Measurements from ENCODE around the gene ALPP. TPM values are rescaled to one million over a fixed set of nuclear protein-coding genes. Genes with fewer than 3 reads are reported as not detected.

ALPP gene
- total and polyA plus RNA-seq, 2 experiments from 2014 or later, result not detected

DNA sequence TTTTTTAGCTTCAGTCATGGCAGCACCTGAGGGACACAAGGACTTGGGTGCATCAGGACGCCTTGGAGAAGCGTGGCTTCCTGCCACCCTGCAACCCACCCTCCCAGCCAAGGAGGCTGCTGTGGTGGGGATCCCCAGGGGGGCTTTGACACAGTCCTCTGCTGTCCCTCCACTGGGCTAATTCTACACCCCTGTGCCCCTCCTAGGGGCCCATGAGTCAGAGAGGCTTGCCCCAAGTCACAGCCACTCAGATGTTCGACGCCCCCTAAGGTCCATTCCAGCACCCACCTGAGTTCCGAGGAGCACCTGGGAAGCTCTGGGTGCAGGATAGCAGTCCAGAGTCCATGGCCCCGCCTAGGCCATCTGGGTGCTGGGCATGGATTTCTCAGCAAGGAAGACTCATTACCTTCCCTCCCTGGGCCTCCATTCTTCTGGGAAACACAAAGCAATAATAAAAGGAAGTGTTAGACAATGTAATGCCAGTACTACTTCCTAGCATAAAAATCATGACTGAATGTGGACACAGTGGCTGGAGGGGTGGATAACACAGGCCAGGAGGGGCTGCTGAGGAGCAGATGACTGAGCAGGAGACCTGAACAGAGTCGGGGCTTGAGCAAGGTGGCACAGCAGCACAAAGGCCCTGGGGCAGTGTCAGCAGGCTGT, 31.8 kb downstream of the ALPP start:
- Histone ChIP-seq H3K4me1 (ENCODE audit: low read depth) (no peaks in the 10 kb centered on the region), H3K27me3 (peaks cover 52% of the 10 kb centered on the region), H3K27ac (no peak overlapping the region), H3K9me3 (ENCODE audit: low read depth) (no peaks in the 10 kb centered on the region), H3K4me3 (no peak overlapping the region), H3K36me3 (no peaks in the 10 kb centered on the region)
- DNase-seq (ENCODE audit: low read depth in 1 of 2, low spot score in 1 of 2), result no peak
- TF ChIP-seq, protein P1, sequence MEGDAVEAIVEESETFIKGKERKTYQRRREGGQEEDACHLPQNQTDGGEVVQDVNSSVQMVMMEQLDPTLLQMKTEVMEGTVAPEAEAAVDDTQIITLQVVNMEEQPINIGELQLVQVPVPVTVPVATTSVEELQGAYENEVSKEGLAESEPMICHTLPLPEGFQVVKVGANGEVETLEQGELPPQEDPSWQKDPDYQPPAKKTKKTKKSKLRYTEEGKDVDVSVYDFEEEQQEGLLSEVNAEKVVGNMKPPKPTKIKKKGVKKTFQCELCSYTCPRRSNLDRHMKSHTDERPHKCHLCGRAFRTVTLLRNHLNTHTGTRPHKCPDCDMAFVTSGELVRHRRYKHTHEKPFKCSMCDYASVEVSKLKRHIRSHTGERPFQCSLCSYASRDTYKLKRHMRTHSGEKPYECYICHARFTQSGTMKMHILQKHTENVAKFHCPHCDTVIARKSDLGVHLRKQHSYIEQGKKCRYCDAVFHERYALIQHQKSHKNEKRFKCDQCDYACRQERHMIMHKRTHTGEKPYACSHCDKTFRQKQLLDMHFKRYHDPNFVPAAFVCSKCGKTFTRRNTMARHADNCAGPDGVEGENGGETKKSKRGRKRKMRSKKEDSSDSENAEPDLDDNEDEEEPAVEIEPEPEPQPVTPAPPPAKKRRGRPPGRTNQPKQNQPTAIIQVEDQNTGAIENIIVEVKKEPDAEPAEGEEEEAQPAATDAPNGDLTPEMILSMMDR (IDR thresholded peaks at IDR 0.05; ENCODE audit: low read depth, low read length), result no peak

DNA sequence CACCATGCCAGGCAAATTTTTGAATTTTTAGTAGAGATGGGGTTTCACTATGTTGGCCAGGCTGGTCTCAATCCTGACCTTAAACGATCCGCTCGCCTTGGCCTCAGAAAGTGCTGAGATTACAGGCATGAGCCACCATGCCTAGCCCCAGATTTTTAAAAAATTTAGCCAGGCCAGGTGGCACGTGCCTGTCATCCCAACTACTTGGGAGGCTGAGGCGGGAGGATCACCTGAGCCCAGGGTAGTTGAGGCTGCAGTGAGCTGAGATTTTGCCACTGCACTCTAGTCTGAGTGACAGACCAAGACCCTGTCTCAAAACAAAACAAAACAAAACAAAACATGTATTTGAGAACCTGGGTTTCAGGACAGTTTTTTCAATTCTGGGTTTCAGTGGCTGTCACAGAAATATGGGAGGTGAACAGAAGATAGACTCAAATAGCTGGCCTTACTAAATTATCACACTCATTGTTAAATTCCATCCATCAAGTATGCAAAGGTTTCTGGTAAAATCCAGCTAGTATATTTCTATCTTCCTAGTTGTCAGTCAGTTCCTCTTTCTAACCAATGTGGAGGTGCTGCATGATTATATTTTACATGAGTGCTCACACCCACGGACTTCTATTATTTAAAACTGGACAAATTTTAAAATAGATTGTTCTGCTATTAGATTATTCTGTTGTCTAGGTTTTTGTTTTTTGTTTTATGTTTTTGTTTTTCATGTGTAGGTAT, 33.5 kb downstream of the ALPP start:
- Histone ChIP-seq H3K36me3 (no peaks in the 10 kb centered on the region), H3K4me1 (ENCODE audit: low read depth) (no peaks in the 10 kb centered on the region), H3K4me3 (no peak overlapping the region), H3K27ac (no peak overlapping the region), H3K9me3 (ENCODE audit: low read depth) (no peaks in the 10 kb centered on the region), H3K27me3 (peaks cover 69% of the 10 kb centered on the region)
- no peak for DNase-seq (ENCODE audit: low read depth in 1 of 2, low spot score in 1 of 2)
- TF ChIP-seq, protein P1 (IDR thresholded peaks at IDR 0.05; ENCODE audit: low read depth, low read length), result no peak

DNA sequence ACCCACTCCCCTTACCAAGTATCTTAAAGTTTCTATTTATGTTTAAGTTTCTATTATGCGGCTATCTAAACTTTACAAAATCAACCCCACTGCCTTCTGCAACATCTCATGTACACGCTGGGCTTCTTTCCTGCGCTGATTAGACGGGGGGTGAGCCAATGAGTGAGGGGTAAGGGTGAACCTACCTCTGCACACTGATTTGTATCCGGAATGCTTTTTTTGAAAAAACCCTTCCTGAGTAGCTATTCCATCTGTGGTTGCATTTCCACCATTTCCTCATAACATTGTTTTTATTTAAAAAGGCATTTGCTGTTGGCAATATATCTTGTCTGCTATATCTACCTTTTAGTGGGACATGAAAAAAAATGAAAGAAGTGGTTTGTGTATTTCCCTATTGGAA, 34.4 kb downstream of the ALPP start:
- Histone ChIP-seq H3K36me3 (no peaks in the 10 kb centered on the region), H3K4me3 (no peak overlapping the region), H3K4me1 (ENCODE audit: low read depth) (no peaks in the 10 kb centered on the region), H3K27ac (no peak overlapping the region), H3K27me3 (peaks cover 78% of the 10 kb centered on the region), H3K9me3 (ENCODE audit: low read depth) (no peaks in the 10 kb centered on the region)
- TF ChIP-seq, protein P1 (IDR thresholded peaks at IDR 0.05; ENCODE audit: low read depth, low read length), result no peak
- no peak for DNase-seq (ENCODE audit: low read depth in 1 of 2, low spot score in 1 of 2)

DNA sequence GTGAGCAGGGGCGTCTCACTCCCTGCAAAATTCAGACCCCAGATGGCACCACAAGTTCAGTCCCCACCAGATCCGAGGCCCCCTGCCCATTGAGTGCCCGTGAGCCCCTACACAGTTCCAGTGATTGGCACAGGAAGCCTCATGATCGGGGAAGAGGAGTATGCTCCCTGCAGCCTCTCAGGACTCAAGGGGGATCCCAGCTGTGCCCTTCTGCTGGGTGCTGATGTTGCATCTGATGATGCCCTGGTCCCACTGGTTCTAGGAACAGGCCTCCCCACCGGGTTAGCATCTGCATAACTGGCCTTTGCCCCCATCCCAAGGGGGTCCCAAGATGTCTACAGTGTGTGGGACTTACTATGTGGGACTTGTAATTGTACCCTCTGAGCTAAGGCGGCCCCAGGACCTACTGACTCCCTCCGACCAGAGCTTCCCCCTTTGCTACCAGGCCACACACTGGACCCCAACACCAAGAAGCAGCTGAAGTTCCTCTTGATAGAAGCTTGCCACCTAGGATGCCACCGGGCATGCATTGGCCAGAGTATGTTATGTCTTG, 36.7 kb downstream of the ALPP start:
- Histone ChIP-seq H3K27me3 (peaks cover 96% of the 10 kb centered on the region), H3K4me1 (ENCODE audit: low read depth) (no peaks in the 10 kb centered on the region), H3K4me3 (no peak overlapping the region), H3K9me3 (ENCODE audit: low read depth) (no peaks in the 10 kb centered on the region), H3K27ac (no peak overlapping the region), H3K36me3 (no peaks in the 10 kb centered on the region)
- no peak for DNase-seq (ENCODE audit: low read depth in 1 of 2, low spot score in 1 of 2)
- TF ChIP-seq, protein P1 (IDR thresholded peaks at IDR 0.05; ENCODE audit: low read depth, low read length), result no peak

DNA sequence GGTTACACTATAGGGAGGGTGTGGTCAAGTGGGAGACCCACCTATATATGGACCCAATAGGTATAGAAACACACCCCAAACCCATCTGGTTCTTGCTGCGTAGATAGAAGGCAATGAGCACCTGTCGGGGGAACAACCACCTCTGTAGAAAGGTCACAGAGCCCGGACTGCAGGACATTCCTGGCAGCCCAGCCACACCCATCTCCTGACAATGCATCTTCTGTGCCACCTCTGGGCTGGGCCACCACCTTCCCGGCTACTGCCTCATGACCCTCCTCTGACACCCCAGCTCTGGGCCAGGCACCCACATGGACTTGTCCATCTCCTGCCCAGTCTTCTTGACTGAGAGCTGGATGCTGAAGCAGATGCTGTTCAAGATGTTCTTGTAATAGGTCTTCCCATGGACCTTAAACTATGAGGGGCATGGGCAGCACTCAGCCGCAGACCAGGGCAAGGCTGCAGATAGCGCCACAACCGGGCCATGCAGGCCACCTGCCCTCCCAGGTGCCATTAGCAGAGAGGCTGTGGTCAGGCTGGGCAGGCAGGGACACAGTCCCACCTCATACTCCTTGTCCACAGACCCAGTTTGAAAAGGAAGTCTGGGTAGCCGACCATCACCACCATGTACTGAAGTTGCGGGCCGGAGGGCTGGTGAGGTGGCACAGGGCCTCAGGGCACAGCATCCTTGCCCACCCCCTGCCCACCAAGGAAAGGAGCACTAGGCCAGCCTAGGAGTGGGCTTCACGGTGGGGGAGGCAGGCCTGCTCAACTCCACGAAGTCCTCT, 37.4 kb downstream of the ALPP start:
- no peaks in the 10 kb centered on the region for H3K36me3 ChIP-seq
- H3K4me1 ChIP-seq (ENCODE audit: low read depth), result no peaks in the 10 kb centered on the region
- TF ChIP-seq, protein P1 (IDR thresholded peaks at IDR 0.05; ENCODE audit: low read depth, low read length), result no peak
- no peak overlapping the region for H3K4me3 ChIP-seq
- peaks cover 96% of the 10 kb centered on the region for H3K27me3 ChIP-seq
- no peaks in the 10 kb centered on the region for H3K9me3 ChIP-seq (ENCODE audit: low read depth)
- DNase-seq (ENCODE audit: low read depth in 1 of 2, low spot score in 1 of 2), result no peak
- no peak overlapping the region for H3K27ac ChIP-seq

Data from cardiac muscle cell (in vitro differentiated cells and primary cell).